HEK293T (cell line): ENCODE results near the gene PSMD7.

Source experiments
- CTCF ChIA-PET: fragments of 350-600 bp; formaldehyde crosslinking; extraction: SDS; loops from one replicate; lab custom pipeline; 2021; ENCODE audit warnings: antibody characterized with exemption, inconsistent platforms; lab: Yijun Ruan, JAX
- POLR2A ChIA-PET: fragments of 350-600 bp; formaldehyde crosslinking; extraction: SDS; loops from one replicate; lab custom pipeline; 2020; ENCODE audit warnings: antibody characterized with exemption, inconsistent platforms; lab: Yijun Ruan, JAX
- DNase-seq: peaks from one replicate; pipeline ENCODE4 v3.0.0; 2012; ENCODE audit warnings: mixed read lengths; ENCODE audit errors: extremely low spot score
- ARNT ChIP-seq: fragments of 450-650 bp; IDR thresholded peaks from 2 replicates; pipeline ENCODE4 v1.6.1; 2017; ENCODE audit warnings: mild to moderate bottlenecking
- BHLHE40 ChIP-seq: fragments of 450-650 bp; IDR thresholded peaks from 2 replicates; pipeline ENCODE4 v1.6.1; 2016; ENCODE audit warnings: mild to moderate bottlenecking, moderate library complexity, borderline replicate concordance
- CTBP1 ChIP-seq: fragments of 450-650 bp; IDR thresholded peaks from 2 replicates; pipeline ENCODE4 v1.6.1; 2016; ENCODE audit warnings: borderline replicate concordance
- ELF4 ChIP-seq: fragments of 450-650 bp; IDR thresholded peaks from 2 replicates; pipeline ENCODE4 v1.6.1; 2017; ENCODE audit warnings: antibody characterized with exemption
- FOXA1 ChIP-seq: fragments of 450-650 bp; IDR thresholded peaks from 2 replicates; pipeline ENCODE4 v1.6.1; 2016; ENCODE audit warnings: mild to moderate bottlenecking
- FOXK2 ChIP-seq: fragments of 450-650 bp; IDR thresholded peaks from 2 replicates; pipeline ENCODE4 v1.6.1; 2016; ENCODE audit warnings: mild to moderate bottlenecking
- FOXM1 ChIP-seq: fragments of 450-650 bp; IDR thresholded peaks from 2 replicates; pipeline ENCODE4 v1.6.1; 2017; ENCODE audit warnings: mild to moderate bottlenecking, borderline replicate concordance
- HDGF ChIP-seq: fragments of 450-650 bp; IDR thresholded peaks from 2 replicates; pipeline ENCODE4 v1.6.1; 2017; ENCODE audit warnings: antibody characterized with exemption, borderline replicate concordance
- L3MBTL2 ChIP-seq: fragments of 450-650 bp; conservative IDR thresholded peaks from 2 replicates; pipeline ENCODE4 v1.6.1; 2016; ENCODE audit warnings: mild to moderate bottlenecking
- LEF1 ChIP-seq: fragments of 450-650 bp; IDR thresholded peaks from 2 replicates; pipeline ENCODE4 v1.6.1; 2017; ENCODE audit warnings: mild to moderate bottlenecking, borderline replicate concordance
- SP1 ChIP-seq: fragments of 450-650 bp; IDR thresholded peaks from 2 replicates; pipeline ENCODE4 v1.6.1; 2017
- SUZ12 ChIP-seq: fragments of 450-650 bp; IDR thresholded peaks from 2 replicates; pipeline ENCODE4 v1.6.1; 2016; ENCODE audit warnings: mild to moderate bottlenecking
- TARDBP ChIP-seq: fragments of 450-650 bp; IDR thresholded peaks from 2 replicates; pipeline ENCODE4 v1.6.1; 2016
- ZNF384 ChIP-seq: fragments of 450-650 bp; IDR thresholded peaks from 2 replicates; pipeline ENCODE4 v1.6.1; 2016
- TF ChIP-seq, protein P1 (sequence below): fragments of 450-650 bp; IDR thresholded peaks from 2 replicates; pipeline ENCODE4 v1.6.1; 2016

Gene PSMD7

DNA sequence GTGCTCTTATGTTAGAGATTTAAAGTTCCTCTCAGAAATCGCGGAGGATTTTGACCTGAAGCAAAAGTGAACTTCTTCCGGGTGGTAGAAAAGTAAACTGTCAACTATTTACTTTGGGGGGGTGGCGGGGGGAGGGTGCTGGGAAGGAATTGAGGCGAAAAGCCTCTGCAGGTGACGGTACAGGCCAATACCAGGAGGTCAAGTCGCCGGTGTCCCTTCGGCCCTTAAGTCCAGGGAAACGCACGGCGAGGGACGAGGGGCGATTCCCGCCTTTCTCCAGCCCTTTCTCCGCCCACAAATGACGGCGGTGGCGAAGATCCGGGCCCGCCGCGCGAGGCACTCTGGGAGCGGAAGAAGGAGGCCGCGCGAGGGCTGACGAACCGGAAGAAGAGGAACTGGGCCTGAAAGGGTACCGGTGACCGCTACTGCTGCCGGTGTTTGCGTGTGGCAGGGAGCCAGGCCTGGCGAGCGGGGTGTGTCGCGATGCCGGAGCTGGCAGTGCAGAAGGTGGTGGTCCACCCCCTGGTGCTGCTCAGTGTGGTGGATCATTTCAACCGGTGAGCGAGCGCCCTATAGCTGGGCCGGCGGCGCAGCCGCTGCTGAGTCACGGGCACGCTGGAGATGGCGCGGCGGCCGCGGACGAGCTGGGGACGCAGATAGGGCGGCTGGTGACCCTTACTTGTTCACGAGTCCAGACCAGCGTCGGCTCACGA, at the start of gene PSMD7:
TSS of gene PSMD7 (plus strand) at position 383 of the 713 bp plus-strand sequence. CDS start at position 484, 101 bp downstream.
- POLR2A ChIA-PET = interaction anchor here (0.7 to 1.6 kb wide), 6 partner anchors 8 to 1247 kb away, joined by 3 to 5 read pairs (median 3); no protein-coding TSS in a partner anchor
- CTCF ChIA-PET = interaction anchor here (0.6 to 1.0 kb wide), 2 partner anchors 13 to 37 kb away, joined by 4 read pairs; no protein-coding TSS in a partner anchor

DNA sequence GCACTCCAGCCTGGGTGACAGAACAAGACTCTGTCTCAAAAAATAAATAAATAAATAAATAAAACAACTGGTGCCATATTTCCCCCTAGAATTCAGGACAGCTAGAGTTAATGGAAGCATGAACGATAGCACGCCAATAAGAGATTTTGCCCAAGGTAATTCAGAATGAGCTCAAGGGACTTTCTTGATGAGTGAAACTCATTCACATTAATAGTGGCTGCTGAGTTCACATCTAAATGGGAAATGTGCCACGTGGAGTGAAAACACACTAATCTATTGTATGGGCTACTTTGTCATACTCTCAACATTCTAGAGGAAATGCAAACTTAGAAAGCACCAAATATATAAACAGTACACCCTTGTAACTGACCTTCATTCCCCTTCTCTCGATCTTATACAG, 47.4 kb upstream of the PSMD7 start:
- ChIA-PET POLR2A (no interaction called here), CTCF (no interaction called here)
- DNase-seq = no peak
- no peak for TF ChIP-seq HDGF
- no peak for TF ChIP-seq FOXK2
- TF ChIP-seq, protein P1, sequence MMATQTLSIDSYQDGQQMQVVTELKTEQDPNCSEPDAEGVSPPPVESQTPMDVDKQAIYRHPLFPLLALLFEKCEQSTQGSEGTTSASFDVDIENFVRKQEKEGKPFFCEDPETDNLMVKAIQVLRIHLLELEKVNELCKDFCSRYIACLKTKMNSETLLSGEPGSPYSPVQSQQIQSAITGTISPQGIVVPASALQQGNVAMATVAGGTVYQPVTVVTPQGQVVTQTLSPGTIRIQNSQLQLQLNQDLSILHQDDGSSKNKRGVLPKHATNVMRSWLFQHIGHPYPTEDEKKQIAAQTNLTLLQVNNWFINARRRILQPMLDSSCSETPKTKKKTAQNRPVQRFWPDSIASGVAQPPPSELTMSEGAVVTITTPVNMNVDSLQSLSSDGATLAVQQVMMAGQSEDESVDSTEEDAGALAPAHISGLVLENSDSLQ = no peak
- no peak for TF ChIP-seq TARDBP
- no peak for TF ChIP-seq ARNT
- no peak for TF ChIP-seq SP1
- TF ChIP-seq L3MBTL2 = no peak
- no peak for TF ChIP-seq CTBP1
- TF ChIP-seq ZNF384 = no peak
- TF ChIP-seq BHLHE40 = no peak
- no peak for TF ChIP-seq FOXM1
- TF ChIP-seq LEF1 = no peak

More for the DNA sequence above, at the start of gene PSMD7:
- TF ChIP-seq L3MBTL2 (peak; percentile 100), FOXK2 (no peak), ELF4 (peak; percentile 67)
- DNase-seq = peak; percentile 90

DNA sequence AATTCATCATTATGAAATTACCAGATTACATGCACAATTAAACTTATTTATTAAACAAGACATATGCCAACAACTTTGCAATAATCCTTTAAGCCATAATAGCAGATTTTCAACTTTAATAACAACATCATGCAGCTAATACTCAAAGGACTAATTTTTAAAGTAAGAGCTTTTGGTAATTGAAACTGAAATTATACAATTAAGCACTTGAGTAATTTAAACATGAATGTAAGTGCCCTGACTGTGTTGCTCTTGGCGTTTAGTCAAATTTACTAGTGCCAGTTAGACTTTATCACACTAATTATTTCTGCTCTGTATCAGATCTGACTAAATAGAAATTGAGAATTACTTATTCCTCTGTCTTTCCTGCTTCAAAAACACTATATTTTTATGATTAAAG, 46.8 kb upstream of the PSMD7 start:
- no peak for TF ChIP-seq BHLHE40
- TF ChIP-seq, protein P1 = no peak
- no peak for TF ChIP-seq SUZ12
- no peak for TF ChIP-seq FOXA1
- no peak for TF ChIP-seq TARDBP
- TF ChIP-seq ARNT = no peak
- no peak for TF ChIP-seq FOXM1
- TF ChIP-seq ELF4 = no peak
- ChIA-PET POLR2A (no interaction called here), CTCF (no interaction called here)
- no peak for DNase-seq

DNA sequence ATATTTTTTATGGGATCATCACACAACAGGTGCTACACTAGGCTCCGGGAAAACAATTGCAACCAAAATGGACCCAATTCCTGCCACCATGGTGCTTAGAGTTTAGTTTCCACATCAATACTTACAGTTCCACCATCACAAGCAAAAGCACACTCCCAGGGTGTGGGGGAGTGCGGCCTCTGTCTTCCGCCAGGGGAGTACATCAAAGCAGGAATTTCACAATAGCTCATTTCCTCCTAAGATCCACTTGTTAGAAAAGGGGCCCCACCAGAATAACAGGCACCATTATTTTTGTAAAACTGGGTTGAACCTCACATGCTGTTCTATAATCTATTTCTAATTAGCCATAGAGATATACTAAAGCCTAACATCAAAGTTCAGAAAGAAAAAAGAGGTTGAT, 44.3 kb upstream of the PSMD7 start:
- TF ChIP-seq, protein P1 = no peak
- TF ChIP-seq ELF4 = no peak
- TF ChIP-seq ARNT = no peak
- POLR2A ChIA-PET = interaction anchor here (0.6 kb wide), 1 partner anchor 45 kb away, joined by 3 read pairs; no protein-coding TSS in a partner anchor
- CTCF ChIA-PET = no interaction called here
- no peak for DNase-seq

DNA sequence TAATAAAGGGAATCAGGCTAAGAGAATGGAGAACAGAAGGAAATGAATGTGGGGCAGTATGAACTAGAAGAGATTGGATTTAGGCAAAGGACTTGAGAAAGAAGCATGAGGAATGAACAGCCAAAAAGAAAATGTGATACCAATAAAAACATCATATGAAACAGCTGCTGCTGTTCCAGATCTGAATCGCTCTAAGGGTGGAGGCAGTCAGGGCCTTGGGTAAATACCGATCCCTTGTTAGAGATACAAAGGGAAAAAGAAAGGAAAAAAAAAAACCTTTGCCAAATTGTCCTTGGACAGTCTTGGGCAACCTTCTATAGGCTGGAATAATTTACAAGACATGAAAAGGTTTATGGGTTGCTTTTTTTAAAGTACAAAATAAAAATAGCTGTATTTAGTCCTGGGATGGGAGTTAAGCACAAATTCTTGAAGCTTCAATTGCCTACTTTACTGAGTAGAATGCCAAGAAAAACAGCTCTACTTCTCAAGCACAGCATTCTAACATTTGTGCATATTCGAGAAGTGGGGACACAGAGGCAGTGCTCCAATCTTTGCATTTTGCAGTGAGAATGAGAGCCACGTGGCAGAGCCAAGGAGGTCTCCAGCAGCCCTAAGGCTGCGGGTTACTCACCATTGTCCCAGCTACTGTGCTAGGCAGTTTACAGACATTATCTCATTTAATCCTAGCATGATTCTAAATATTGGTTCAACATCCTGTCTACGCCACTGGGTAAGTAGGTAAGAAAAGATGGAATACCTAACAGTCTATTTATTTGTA, 43.3 kb upstream of the PSMD7 start:
- no peak for DNase-seq
- ChIA-PET POLR2A (no interaction called here), CTCF (no interaction called here)
- TF ChIP-seq ARNT (no peak), ELF4 (no peak)

DNA sequence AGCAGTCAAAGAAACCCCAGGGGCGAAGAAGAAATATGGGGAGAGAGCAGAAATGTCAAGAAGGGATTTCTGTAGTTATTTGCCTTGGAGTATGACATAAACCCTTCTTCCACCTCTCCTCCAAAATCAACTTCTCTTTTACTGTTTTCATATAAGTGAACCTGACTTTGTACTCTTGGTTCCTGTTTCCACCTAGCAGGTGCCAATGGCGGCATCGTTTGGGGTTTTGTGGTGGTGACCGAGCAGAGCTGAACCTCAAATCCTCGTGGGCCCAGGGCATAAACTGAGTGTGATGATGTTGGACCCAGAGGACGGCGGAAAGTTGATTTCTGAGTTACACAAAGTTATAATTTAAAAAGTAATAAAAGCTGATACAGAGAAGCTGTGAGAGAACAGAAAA, 39.6 kb upstream of the PSMD7 start:
- TF ChIP-seq TARDBP = no peak
- no peak for TF ChIP-seq SP1
- TF ChIP-seq, protein P1 = no peak
- no peak for TF ChIP-seq SUZ12
- TF ChIP-seq BHLHE40 = no peak
- DNase-seq = no peak
- POLR2A ChIA-PET = no interaction called here
- CTCF ChIA-PET = no interaction called here

DNA sequence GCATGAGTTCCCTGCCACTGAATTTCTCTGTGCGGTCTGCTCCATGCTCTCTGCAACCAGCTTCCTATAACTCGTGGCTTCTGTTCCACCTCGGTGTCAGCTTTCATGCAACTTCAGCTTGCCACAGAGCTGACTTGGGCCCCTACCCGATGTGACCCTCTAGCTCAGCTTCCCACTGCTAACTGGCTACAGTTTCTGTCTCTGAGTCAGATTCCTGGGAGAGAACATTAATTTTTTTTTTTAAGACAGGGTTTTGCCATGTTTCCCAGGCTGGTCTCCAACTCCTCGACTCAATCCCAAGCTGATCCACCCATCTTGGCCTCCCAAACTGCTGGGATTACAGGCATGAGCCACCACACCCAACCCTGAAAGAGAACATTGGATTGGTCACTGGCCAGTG, 35.5 kb upstream of the PSMD7 start:
- CTCF ChIA-PET = interaction anchor here (0.7 kb wide), 1 partner anchor 47 kb away, joined by 3 read pairs; no protein-coding TSS in a partner anchor
- TF ChIP-seq ZNF384 (no peak), LEF1 (no peak), HDGF (no peak), FOXM1 (no peak), BHLHE40 (no peak), FOXA1 (no peak)
- TF ChIP-seq, protein P1 = no peak
- DNase-seq = no peak
- POLR2A ChIA-PET = no interaction called here
